Measurements from ENCODE around the gene CKS2. TPM values are rescaled to one million over a fixed set of nuclear protein-coding genes. Genes with fewer than 3 reads are reported as not detected.

CKS2 gene
- total and polyA plus RNA-seq, 2 experiments from 2014 or later, result 512 to 1,783 TPM

DNA sequence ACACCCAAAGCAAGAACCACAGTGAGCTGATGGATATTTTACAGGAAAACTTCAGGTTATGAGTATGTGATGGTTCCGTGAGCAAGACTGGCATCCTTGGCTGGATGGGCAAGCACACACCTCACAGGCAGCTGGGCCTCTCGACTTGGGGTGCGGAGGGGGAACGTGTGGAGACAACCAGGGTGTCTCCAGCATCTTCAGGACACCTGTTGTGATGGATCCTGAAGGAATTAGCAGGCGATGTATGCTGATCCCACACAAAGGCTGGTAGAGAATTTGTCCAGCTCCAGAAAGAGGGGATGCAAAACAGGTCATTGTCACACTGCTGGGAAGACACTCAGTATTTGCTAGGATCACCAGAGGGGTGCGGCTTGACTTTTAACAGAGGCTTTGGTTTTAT, 50.0 kb downstream of the CKS2 start:
- Mint-ChIP-seq H3K4me1 (no peaks in the 10 kb centered on the region), H3K9me3 (no peaks in the 10 kb centered on the region), H3K27ac (no peak overlapping the region), H3K36me3 (ENCODE audit: low read depth) (peaks cover 62% of the 10 kb centered on the region), H3K4me3 (no peak overlapping the region), H3K27me3 (ENCODE audit: insufficient read depth, low read depth, poor library complexity) (peaks cover 5% of the 10 kb centered on the region)
- peaks cover 36% of the 10 kb centered on the region for H3K36me3 ChIP-seq (ENCODE audit: insufficient read depth)
- no peaks in the 10 kb centered on the region for H3F3A ChIP-seq (replicated peaks; ENCODE audit: low read depth)
- H3K27me3 ChIP-seq (ENCODE audit: insufficient read depth), result no peaks in the 10 kb centered on the region
- no peaks in the 10 kb centered on the region for H3K4me1 ChIP-seq (ENCODE audit: insufficient read depth)
- H3K4me3 ChIP-seq, result no peak overlapping the region
- no peak for ATAC-seq
- peak; percentile 42 for TF ChIP-seq EZH2phosphoT487 (IDR thresholded peaks at IDR 0.05; ENCODE audit: unreplicated experiment)
- no peak for TF ChIP-seq EZH2 (IDR thresholded peaks at IDR 0.05; ENCODE audit: low read depth, unreplicated experiment)
- TF ChIP-seq ZNF114 (CRISPR knock-in tag; IDR thresholded peaks at IDR 0.05), result no peak
- DNase-seq (ENCODE audit: low spot score), result no peak
- H3K27ac ChIP-seq (ENCODE audit: low read depth), result no peak overlapping the region
- H3K4me2 ChIP-seq, result no peak overlapping the region
- H3K79me2 ChIP-seq (replicated peaks; ENCODE audit: insufficient read depth), result no peaks in the 10 kb centered on the region
- no peaks in the 10 kb centered on the region for H3K9me2 ChIP-seq (ENCODE audit: insufficient read depth)
- H4K20me1 ChIP-seq (replicated peaks; ENCODE audit: insufficient read depth), result peaks cover 14% of the 10 kb centered on the region; the same call in 1 of the 2 replicates
- H2AFZ ChIP-seq, result no peak overlapping the region

DNA sequence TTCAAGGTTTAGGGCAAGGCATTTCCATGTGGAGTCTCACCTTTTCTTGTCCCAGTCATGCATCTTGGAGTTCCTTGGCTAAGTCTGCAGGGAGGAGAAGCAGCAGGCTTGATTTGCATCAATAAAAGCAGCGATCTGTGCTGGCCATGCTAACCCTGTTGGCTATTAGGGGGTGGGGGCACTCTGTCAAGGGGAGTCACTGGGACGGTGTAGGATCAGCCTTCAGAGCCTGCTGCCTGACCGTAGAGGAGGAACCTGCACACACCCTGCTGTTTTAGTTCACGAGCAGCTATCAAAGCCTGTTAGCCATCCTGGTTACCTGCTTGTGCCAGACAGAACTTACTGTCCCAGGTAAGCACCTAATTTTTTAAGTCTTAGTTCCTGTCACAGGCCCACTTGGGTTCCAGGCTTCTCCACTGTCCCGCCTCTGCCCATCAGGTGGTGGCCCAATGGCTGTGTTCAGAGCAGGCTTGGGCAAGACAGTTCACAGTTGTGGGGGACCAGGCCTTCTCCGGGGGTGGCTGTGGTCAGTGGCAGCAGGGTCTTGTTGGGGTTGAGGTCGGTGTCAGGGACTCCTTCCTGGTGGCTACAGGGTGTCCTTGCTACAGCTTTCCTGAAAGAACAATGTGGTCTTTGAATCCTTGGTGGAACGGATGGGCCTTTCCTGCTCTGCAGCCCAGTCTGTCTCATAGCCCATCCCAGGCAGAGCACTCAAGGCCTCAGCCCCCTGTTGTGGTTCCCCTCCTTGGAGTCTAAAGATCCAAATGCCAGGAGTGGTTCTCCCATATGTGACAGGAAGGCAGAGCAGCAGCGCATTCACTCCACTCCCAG, 51.0 kb downstream of the CKS2 start:
- no peak overlapping the region for H2AFZ ChIP-seq
- no peak overlapping the region for H3K4me2 ChIP-seq
- Mint-ChIP-seq H3K36me3 (ENCODE audit: low read depth) (peaks cover 52% of the 10 kb centered on the region), H3K27ac (no peak overlapping the region), H3K4me1 (no peaks in the 10 kb centered on the region), H3K27me3 (ENCODE audit: insufficient read depth, low read depth, poor library complexity) (peaks cover 5% of the 10 kb centered on the region), H3K4me3 (no peak overlapping the region), H3K9me3 (no peaks in the 10 kb centered on the region)
- no peaks in the 10 kb centered on the region for H3K4me1 ChIP-seq (ENCODE audit: insufficient read depth)
- H4K20me1 ChIP-seq (replicated peaks; ENCODE audit: insufficient read depth), result peaks cover 14% of the 10 kb centered on the region; the same call in 1 of the 2 replicates
- H3K9me2 ChIP-seq (ENCODE audit: insufficient read depth), result no peaks in the 10 kb centered on the region
- no peaks in the 10 kb centered on the region for H3K79me2 ChIP-seq (replicated peaks; ENCODE audit: insufficient read depth)
- peaks cover 27% of the 10 kb centered on the region for H3K36me3 ChIP-seq (ENCODE audit: insufficient read depth)
- H3K27me3 ChIP-seq (ENCODE audit: insufficient read depth), result no peaks in the 10 kb centered on the region
- ATAC-seq, result no peak
- H3K27ac ChIP-seq (ENCODE audit: low read depth), result no peak overlapping the region
- no peak for DNase-seq (ENCODE audit: low spot score)
- H3F3A ChIP-seq (replicated peaks; ENCODE audit: low read depth), result no peaks in the 10 kb centered on the region
- no peak overlapping the region for H3K4me3 ChIP-seq
- TF ChIP-seq NANOG (IDR thresholded peaks at IDR 0.05; ENCODE audit: borderline replicate concordance) (no peak), EZH2phosphoT487 (IDR thresholded peaks at IDR 0.05; ENCODE audit: unreplicated experiment) (no peak), ZNF331 (CRISPR knock-in tag; IDR thresholded peaks at IDR 0.05; ENCODE audit: low read depth) (no peak), STAT1 (IDR thresholded peaks at IDR 0.05; ENCODE audit: unreplicated experiment) (no peak), ZNF114 (CRISPR knock-in tag; IDR thresholded peaks at IDR 0.05) (no peak), EZH2 (IDR thresholded peaks at IDR 0.05; ENCODE audit: low read depth, unreplicated experiment) (no peak), CREB1 (CRISPR knock-in tag; IDR thresholded peaks at IDR 0.05; ENCODE audit: low read depth) (no peak), JUNB (IDR thresholded peaks at IDR 0.05; ENCODE audit: unreplicated experiment) (no peak)
- TF ChIP-seq, protein P1, sequence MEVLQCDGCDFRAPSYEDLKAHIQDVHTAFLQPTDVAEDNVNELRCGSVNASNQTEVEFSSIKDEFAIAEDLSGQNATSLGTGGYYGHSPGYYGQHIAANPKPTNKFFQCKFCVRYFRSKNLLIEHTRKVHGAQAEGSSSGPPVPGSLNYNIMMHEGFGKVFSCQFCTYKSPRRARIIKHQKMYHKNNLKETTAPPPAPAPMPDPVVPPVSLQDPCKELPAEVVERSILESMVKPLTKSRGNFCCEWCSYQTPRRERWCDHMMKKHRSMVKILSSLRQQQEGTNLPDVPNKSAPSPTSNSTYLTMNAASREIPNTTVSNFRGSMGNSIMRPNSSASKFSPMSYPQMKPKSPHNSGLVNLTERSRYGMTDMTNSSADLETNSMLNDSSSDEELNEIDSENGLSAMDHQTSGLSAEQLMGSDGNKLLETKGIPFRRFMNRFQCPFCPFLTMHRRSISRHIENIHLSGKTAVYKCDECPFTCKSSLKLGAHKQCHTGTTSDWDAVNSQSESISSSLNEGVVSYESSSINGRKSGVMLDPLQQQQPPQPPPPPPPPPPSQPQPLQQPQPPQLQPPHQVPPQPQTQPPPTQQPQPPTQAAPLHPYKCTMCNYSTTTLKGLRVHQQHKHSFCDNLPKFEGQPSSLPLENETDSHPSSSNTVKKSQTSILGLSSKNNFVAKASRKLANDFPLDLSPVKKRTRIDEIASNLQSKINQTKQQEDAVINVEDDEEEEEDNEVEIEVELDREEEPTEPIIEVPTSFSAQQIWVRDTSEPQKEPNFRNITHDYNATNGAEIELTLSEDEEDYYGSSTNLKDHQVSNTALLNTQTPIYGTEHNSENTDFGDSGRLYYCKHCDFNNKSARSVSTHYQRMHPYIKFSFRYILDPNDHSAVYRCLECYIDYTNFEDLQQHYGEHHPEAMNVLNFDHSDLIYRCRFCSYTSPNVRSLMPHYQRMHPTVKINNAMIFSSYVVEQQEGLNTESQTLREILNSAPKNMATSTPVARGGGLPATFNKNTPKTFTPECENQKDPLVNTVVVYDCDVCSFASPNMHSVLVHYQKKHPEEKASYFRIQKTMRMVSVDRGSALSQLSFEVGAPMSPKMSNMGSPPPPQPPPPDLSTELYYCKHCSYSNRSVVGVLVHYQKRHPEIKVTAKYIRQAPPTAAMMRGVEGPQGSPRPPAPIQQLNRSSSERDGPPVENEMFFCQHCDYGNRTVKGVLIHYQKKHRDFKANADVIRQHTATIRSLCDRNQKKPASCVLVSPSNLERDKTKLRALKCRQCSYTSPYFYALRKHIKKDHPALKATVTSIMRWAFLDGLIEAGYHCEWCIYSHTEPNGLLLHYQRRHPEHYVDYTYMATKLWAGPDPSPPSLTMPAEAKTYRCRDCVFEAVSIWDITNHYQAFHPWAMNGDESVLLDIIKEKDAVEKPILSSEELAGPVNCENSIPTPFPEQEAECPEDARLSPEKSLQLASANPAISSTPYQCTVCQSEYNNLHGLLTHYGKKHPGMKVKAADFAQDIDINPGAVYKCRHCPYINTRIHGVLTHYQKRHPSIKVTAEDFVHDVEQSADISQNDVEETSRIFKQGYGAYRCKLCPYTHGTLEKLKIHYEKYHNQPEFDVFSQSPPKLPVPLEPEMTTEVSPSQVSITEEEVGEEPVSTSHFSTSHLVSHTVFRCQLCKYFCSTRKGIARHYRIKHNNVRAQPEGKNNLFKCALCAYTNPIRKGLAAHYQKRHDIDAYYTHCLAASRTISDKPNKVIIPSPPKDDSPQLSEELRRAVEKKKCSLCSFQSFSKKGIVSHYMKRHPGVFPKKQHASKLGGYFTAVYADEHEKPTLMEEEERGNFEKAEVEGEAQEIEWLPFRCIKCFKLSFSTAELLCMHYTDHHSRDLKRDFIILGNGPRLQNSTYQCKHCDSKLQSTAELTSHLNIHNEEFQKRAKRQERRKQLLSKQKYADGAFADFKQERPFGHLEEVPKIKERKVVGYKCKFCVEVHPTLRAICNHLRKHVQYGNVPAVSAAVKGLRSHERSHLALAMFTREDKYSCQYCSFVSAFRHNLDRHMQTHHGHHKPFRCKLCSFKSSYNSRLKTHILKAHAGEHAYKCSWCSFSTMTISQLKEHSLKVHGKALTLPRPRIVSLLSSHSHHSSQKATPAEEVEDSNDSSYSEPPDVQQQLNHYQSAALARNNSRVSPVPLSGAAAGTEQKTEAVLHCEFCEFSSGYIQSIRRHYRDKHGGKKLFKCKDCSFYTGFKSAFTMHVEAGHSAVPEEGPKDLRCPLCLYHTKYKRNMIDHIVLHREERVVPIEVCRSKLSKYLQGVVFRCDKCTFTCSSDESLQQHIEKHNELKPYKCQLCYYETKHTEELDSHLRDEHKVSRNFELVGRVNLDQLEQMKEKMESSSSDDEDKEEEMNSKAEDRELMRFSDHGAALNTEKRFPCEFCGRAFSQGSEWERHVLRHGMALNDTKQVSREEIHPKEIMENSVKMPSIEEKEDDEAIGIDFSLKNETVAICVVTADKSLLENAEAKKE (CRISPR knock-in tag; IDR thresholded peaks at IDR 0.05), result no peak
- TF ChIP-seq, protein P2, sequence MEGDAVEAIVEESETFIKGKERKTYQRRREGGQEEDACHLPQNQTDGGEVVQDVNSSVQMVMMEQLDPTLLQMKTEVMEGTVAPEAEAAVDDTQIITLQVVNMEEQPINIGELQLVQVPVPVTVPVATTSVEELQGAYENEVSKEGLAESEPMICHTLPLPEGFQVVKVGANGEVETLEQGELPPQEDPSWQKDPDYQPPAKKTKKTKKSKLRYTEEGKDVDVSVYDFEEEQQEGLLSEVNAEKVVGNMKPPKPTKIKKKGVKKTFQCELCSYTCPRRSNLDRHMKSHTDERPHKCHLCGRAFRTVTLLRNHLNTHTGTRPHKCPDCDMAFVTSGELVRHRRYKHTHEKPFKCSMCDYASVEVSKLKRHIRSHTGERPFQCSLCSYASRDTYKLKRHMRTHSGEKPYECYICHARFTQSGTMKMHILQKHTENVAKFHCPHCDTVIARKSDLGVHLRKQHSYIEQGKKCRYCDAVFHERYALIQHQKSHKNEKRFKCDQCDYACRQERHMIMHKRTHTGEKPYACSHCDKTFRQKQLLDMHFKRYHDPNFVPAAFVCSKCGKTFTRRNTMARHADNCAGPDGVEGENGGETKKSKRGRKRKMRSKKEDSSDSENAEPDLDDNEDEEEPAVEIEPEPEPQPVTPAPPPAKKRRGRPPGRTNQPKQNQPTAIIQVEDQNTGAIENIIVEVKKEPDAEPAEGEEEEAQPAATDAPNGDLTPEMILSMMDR (conservative IDR thresholded peaks at IDR 0.05; ENCODE audit: low read depth in 2 of 2), result no peak
- TF ChIP-seq, protein P3, sequence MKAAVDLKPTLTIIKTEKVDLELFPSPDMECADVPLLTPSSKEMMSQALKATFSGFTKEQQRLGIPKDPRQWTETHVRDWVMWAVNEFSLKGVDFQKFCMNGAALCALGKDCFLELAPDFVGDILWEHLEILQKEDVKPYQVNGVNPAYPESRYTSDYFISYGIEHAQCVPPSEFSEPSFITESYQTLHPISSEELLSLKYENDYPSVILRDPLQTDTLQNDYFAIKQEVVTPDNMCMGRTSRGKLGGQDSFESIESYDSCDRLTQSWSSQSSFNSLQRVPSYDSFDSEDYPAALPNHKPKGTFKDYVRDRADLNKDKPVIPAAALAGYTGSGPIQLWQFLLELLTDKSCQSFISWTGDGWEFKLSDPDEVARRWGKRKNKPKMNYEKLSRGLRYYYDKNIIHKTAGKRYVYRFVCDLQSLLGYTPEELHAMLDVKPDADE (IDR thresholded peaks at IDR 0.05), result no peak
